GM19452 (cell line): Measurements from ENCODE around the gene NT5C1A.

ENCODE experiments used
- ATAC-seq: cut with Tn5 transposase; IDR thresholded peaks from one replicate; pipeline ENCODE4 v1.9.1; 2021; ENCODE audit not compliant: unreplicated experiment

Gene NT5C1A

GRCh38 chr1:39663559-39663958 is 8.3 kb downstream of the NT5C1A start:
- no peak for ATAC-seq

- no peak for ATAC-seq
Measured at GRCh38 chr1:39662861-39663260, 9.0 kb downstream of the NT5C1A start.

GRCh38 chr1:39659538-39659937 is 12.4 kb downstream of the NT5C1A start:
- no peak for ATAC-seq

GRCh38 chr1:39659110-39659509 is 12.8 kb downstream of the NT5C1A start:
- no peak for ATAC-seq

GRCh38 chr1:39657923-39658485 is 13.9 kb downstream of the NT5C1A start:
- ATAC-seq: no peak

GRCh38 chr1:39657402-39657801 is 14.5 kb downstream of the NT5C1A start:
- ATAC-seq: no peak

- ATAC-seq: no peak
Measured at GRCh38 chr1:39656391-39656790, 15.5 kb downstream of the NT5C1A start.

- no peak for ATAC-seq
Measured at GRCh38 chr1:39655578-39656268, 16.2 kb downstream of the NT5C1A start.

GRCh38 chr1:39654291-39654690 is 17.6 kb downstream of the NT5C1A start:
- ATAC-seq: no peak

GRCh38 chr1:39653546-39654031 is 18.3 kb downstream of the NT5C1A start:
- no peak for ATAC-seq

GRCh38 chr1:39652554-39652953 is 19.4 kb downstream of the NT5C1A start:
- no peak for ATAC-seq

GRCh38 chr1:39652105-39652504 is 19.8 kb downstream of the NT5C1A start:
- no peak for ATAC-seq

- no peak for ATAC-seq
Measured at GRCh38 chr1:39650431-39650830, 21.5 kb downstream of the NT5C1A start.

- no peak for ATAC-seq
Measured at GRCh38 chr1:39649636-39650185, 22.2 kb downstream of the NT5C1A start.

GRCh38 chr1:39648496-39648895 is 23.4 kb downstream of the NT5C1A start:
- ATAC-seq: no peak

- no peak for ATAC-seq
Measured at GRCh38 chr1:39647247-39647646, 24.7 kb downstream of the NT5C1A start.

- no peak for ATAC-seq
Measured at GRCh38 chr1:39646232-39647081, 25.4 kb downstream of the NT5C1A start.

- no peak for ATAC-seq
Measured at GRCh38 chr1:39645411-39646043, 26.4 kb downstream of the NT5C1A start.

- ATAC-seq: no peak
Measured at GRCh38 chr1:39643705-39644104, 28.2 kb downstream of the NT5C1A start.

GRCh38 chr1:39642796-39643195 is 29.1 kb downstream of the NT5C1A start:
- ATAC-seq: no peak

- no peak for ATAC-seq
Measured at GRCh38 chr1:39640861-39641260, 31.0 kb downstream of the NT5C1A start.
